NCI-H748 (cell line): ENCODE data around the gene SLC35G3.
"Not testable (repeated sequence)": the region's sequence is repeated elsewhere in the genome, so short reads cannot be mapped to it uniquely, and the experiment has no call there.

Experiments used
- DNase-seq: peaks from one replicate; lab custom pipeline; 2025; ENCODE audit not compliant: unreplicated experiment; lab: John Stamatoyannopoulos, UW

Gene SLC35G3

DNA sequence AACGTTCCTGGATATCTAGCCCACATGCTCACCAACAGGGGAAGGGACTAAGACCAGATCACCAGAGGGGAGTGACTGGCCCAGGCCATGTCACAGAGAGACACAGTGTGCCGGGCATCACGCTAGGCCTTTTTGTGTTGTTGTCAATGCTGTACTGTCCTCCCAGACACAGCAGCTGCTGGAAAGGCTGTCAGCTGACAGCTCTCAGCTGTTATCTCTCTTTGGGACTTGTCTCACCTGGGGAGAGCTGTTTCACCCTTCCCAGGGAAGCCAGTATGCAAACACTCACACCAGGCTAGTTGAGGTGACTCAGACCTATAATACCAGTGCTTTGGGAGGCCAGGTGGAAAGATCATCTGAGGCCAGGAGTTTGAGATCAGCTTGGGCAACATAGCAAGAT, 27.1 kb downstream of the SLC35G3 start:
- no peak for DNase-seq

DNA sequence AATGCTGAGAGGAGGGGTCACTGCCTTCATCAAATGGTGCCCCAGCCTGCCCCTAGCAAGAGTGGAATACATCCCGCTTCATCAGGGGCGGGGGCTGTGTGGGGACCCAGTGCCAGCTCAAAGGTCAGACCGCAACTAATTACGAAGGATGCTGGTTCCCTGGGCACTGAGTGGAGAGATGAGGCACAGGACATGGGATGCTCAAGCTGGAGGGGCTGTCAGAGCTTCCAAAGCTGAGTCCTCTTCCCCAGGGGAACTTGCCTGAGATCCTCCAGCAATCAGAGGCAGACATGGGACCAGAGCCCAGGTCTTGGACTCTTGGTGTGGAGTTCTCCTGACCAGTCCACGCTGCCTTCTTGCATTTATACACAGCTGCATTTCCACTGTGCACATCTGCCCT, 27.7 kb downstream of the SLC35G3 start:
- DNase-seq: no peak

DNA sequence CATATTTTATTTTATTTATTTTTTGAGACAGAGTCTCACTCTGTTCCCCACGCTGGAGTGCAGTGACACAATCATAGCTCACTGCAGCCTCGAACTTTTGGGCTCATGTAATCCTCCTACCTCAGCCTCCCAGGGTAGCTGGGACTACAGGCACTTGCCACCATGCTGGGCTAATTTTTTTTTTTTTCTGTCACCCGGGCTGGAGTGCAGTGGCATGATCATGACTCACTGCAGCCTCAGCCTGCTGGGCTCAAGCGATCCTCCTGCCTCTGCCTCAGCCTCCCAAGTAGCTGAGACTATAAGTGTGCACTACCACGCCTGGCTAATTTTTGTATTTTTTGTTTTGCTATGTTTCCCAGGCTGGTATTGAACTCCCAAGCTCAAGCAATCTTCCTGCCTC, 29.5 kb downstream of the SLC35G3 start:
- no peak for DNase-seq

DNA sequence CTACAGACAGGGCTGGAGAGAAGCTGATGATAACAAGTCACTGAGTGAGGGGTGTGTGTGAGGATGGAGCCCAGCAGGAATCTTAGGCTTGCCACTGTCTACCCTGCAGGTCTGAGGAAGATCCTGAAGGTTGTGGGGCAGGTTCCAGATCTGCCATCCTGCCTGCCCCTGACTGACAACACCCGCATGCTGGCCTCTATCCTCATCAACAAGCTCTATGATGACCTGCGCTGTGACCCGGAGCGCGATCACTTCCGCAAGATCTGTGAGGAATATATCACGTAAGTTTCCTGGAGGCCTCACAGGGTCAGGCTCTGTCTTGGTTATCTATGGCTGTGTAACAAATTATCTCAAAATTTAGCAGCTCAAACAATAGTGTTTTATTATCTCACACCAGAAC, 30.3 kb downstream of the SLC35G3 start:
- no peak for DNase-seq

DNA sequence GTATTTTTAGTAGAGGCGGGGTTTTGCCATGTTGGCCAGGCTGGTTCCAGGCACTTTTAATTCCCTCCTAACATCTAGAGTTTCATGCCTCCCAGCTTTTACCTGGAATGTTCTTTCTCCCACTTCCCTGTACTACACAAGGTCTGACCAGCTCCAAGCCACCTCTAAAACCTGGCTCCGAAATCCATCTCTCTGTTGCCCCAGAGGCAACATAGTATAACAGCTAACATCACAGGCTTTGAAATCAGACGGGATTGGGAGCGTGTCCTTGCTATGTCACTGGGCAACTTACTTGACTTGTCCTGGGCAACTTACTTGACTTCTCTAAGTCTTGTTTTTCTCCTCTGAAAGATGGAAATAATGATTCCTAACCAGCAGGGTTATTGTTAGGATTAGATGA, 31.4 kb downstream of the SLC35G3 start:
- DNase-seq: no peak

DNA sequence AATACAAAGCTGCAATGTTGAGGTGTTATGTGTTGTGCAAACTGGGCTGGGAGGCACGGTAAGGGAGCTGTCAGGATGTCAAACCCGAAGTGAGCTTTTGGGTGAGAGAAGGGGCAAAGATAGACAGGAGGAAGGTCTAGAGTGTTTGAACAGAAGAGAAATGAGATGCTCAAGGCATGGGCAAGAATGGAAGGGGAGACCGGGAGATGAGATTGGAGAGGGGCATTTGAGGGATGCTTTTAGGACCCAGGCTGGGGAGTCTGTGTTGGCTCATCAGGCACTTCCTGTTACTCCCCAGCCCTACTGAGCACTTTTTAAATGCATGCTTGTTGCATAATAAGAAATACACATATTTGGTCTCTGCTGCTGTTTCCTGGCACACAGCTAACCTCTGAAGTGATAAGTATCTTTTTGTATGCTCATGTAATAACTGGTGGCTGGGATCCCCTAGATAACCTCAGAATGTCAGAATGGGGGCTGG, 32.9 kb downstream of the SLC35G3 start:
- no peak for DNase-seq

DNA sequence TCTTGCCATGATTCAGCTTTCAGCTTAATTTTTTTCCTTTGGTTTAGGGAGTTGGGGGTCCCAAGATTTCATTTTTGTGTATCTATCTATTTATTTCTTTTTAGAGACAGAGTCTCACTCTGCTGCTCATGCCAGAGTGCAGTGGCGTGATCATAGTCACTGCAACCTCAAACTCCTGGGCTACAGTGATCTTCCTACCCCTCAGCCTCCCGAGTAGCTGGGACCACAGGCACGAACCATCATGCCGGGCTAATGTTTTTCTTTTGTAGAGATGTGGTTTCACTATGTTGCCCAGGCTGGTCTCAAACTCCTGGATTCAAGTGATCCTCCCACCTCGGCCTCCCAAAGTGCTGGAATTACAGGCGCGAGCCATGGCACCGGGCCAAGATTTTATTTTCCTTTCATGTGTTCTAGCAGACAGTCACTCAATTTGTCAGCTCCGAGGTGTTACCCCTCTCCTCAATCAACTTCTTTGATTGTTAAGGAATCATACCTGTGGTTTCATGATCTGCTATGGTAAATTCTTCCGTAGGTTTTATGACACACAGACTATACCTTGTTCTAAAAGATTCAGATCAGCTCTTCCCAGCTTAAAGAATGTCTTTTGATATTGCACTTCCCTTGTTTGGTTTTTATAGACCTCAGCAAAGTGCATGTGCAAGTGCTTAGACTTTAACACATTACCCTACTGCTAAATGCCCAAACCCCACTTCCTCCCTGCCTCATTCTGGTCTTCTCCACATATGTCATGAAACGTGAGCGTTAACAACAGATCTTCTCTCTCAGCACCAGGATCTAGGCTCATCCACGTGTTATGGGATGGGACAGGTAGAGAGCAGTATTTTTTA, 33.6 kb downstream of the SLC35G3 start:
- DNase-seq: no peak

DNA sequence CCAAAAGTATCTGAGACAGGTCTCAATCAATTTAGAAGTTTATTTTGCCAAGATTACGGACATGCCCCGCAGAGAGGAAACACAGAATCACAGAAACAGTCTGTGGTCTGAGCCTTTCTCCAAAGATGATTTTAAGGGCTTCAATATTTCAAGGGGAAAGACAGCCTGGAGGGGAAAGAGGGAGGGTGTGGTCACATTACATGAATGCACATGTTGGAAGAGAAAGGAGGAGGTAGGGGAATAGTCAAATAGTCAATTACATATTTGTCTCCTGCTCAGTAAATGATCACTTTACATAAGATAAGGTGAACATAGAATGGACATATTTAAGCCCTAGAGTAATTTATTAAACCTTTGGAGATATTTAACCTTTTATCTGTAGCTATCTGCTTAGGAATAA, 34.3 kb downstream of the SLC35G3 start:
- DNase-seq: no peak

DNA sequence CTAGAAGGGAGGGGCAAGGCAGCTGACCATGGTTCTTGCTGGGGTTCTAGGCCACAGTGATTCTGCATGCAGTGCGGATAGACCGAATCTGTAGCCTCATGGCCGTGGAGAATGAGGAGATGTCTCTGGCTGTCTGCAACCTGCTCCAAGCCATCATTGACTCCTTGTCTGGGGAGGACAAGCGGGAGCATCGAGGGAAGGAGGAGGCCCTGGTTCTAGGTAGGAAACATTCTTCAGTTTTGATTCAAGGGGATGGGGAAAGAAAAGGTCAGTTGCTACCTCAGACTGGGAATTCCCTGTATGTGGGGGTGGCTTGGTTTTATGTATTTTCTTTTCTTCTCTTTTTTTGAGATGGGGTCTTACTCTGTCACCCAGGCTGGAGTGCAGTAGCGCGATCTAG, 38.9 kb downstream of the SLC35G3 start:
- no peak for DNase-seq

DNA sequence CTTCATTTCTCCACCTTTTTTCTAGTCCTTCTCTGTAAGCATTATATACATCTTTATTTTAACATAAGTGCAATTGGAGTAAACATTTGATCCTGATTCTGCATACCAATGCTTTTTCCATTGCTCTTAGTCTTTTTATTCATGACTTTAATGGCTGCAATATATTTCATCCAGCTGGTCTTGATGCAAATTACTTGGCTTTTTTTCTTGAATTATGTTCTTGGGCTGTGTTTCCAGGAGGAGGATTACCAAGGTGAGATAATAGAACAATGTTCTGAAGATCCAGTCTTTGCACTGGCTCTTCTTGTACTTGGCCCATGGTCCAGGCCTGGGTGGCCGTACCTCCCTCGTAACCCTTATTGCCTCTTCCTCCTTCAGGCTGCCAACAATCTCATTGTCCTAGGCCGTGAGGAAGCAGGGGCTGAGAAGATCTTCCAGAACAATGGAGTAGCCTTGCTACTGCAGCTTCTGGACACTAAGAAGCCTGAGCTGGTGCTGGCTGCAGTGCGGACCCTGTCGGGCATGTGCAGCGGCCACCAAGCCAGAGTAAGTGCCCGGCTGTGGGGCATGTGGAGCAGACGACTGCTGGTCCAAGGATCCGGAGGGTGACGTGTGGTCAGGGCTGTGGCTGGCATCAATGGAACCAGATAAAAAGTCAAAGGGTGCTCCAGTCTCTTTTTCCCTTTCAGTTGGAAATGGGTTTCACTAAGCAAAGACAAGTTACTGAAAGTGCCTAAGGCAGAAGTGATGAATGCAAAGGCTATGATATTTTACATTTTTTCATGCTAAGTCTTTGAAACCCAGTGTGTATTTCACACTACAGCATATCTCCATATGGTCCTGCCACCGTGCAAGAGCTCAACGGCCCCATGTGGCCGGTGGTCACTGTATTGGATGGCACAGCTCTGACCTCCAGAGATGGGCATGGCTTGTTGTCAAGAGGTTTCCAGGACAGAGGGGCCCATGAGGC, 39.7 kb downstream of the SLC35G3 start:
- no peak for DNase-seq

DNA sequence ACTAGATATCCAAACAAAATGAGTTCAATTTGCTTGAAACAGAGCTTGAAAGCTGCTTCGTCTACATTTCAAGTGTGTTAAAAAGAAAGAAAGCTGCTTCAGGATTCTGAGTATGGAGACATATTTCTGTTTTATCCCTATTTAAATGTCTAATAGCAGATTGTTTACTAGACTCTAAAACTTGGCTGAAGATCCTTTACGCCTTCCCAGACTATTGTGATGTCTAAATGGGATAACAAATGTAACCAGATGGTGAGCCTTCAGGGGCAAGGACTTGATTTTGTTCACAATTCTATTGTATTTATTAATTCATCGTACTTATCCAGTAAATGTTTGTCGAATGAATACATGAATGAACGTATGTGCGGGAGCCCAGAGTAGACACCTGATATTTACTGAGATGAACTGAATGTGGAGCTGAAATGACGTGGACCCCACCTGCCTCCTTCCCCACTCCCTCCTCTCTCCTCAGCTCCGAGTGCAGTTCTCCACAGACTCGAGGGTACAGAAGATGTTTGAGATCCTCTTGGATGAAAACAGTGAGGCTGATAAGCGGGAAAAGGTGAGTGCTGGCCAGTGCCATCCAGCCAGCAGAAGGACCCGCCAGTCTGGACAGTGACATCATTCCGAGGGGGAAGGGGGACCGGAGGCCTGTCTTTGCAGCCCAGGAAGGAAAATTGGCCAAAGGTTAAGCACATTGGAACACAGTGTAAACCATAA, 41.6 kb downstream of the SLC35G3 start:
- DNase-seq: no peak

DNA sequence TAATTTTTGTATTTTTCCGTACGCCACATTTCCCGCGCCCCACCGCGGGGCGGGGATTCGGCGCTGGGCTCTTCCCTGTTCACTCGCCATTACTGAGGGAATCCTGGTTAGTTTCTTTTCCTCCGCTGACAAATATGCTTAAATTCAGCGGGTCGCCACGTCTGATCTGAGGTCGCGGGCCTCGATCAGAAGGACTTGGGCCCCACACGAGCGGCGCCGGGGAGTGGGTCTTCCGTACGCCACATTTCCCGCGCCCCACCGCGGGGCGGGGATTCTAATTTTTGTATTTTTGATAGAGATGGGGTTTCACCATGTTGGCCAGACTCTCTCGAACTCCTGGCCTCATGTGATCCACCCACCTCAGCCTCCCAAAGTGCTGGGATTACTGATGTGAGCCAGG, 43.1 kb downstream of the SLC35G3 start:
- not testable (repeated sequence) for DNase-seq

DNA sequence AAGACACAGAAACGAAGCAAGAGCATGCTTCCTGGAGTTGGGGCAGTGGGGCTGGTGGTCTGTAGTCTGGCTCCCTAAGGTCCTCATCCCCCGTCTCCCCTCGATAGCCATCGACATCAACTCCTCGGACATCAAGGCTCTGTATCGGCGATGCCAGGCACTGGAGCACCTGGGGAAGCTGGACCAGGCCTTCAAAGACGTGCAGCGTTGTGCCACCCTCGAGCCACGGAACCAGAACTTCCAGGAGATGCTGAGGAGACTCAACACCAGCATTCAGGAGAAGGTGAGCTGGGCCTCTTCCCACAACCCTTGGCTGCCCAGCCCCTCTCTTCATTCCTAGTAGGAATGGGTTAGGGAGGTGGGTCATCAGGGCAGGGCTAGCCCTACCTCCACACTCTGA, 44.3 kb downstream of the SLC35G3 start:
- no peak for DNase-seq

DNA sequence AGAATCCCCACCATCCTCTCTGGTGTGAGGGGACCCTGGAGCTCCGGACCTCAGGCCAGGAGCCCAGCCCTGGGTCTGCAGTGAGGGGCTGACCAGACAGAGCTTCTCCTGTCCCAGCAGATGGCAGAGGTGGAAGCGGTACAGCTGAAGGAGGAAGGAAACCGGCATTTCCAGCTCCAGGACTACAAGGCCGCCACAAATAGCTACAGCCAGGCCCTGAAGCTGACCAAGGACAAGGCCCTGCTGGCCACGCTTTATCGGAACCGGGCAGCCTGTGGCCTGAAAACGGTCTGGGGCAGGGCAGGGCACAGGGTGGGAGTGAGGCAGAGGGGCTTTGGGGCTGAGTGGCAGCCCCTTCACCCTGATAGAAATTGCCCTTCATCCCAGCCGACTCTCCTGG, 46.0 kb downstream of the SLC35G3 start:
- DNase-seq: no peak

DNA sequence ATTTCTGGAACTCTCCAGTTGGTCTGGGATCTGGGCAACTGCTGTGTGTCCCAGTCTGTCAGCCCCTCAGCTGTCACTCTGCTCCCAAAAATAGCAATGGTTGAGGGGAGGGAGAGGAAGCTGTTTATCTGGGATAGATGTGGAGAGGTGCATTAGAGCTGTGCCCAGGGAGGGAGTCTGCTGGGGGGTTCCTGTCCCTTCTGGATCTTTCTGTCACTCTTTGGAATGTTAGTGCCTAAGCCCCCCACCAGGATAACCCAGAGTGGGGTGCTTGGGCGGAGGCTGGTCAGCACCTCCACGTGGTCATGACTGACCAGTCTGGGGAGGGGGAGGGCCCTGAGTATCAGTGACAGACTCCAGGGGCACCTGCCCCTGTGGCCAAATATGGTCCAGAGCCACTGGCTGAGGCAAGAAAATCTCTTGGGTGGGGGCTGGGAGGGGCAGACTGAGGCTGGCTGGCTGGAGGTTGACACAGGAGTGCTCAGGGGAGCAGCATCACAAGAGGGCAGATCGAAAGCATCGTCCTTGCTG, 46.8 kb downstream of the SLC35G3 start, which contains the start of gene UNC45B:
UNC45B (plus strand) TSS at position 443 of the 531 bp plus-strand sequence. CDS start 447 bp downstream, outside the sequence.
- DNase-seq: no peak

DNA sequence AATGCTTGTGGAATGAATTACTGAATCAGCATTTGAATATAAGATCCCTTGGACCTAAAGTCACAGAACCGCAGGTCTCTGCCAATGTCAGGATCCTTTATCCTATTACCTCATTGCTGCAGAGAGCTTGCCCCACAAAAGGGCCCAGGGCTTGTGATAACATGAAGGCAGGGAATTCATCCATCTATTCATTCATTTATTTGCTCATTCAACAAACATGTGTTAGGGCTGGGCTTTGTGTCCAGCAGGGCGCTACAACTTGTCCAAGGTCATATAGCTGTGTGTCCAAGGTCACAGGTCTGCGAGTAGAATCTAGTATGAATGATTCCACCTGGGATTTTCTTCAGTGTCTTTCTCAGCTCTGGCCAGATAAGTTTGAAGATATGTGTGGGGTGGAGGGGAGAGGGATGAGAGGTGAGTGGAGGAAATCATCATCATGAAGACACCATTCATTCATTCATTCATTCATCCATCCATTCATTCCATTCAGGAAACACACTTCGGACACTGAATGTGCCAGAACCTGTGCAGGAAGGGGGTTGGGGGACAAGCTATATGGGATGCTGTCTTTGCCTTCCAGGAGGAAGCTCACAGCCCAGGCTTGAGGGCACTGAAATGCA, 47.9 kb downstream of the SLC35G3 start:
- DNase-seq: no peak

DNA sequence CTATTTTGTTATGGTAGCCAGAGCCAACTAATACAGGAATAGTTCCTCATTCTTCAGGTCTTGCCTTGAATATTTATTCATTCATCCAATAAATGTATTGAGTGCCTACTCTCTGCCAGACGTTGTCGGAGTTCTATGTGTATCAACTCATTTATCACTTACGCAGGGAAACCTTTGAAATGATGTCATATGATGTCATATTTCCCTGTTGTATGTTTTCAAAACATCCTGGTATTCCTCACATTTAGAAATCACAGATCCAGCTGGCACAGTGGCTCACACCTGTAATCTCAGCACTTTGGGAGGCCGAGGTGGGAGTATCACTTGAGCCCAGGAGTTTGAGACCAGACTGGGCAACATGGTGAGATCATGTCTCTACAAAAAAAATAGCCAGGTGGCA, 49.4 kb downstream of the SLC35G3 start:
- DNase-seq: no peak
